ENCODE measurements around the gene EPHA3. TPM values are rescaled to one million over a fixed set of nuclear protein-coding genes. Genes with fewer than 3 reads are reported as not detected.

Gene EPHA3
- total RNA-seq, 4 donors from 2014 or later = 5.6 to 63.0 (median 16.6) TPM

GRCh38 chr3:89405593-89405992 is 298.2 kb downstream of the EPHA3 start:
- H3K4me1 ChIP-seq = no peaks in the 10 kb centered on the region
- no peaks in the 10 kb centered on the region for H3K36me3 ChIP-seq
- TF ChIP-seq, protein P1, sequence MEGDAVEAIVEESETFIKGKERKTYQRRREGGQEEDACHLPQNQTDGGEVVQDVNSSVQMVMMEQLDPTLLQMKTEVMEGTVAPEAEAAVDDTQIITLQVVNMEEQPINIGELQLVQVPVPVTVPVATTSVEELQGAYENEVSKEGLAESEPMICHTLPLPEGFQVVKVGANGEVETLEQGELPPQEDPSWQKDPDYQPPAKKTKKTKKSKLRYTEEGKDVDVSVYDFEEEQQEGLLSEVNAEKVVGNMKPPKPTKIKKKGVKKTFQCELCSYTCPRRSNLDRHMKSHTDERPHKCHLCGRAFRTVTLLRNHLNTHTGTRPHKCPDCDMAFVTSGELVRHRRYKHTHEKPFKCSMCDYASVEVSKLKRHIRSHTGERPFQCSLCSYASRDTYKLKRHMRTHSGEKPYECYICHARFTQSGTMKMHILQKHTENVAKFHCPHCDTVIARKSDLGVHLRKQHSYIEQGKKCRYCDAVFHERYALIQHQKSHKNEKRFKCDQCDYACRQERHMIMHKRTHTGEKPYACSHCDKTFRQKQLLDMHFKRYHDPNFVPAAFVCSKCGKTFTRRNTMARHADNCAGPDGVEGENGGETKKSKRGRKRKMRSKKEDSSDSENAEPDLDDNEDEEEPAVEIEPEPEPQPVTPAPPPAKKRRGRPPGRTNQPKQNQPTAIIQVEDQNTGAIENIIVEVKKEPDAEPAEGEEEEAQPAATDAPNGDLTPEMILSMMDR (IDR thresholded peaks at IDR 0.05) = no peak
- TF ChIP-seq POLR2A (IDR thresholded peaks at IDR 0.05) = no peak
- no peak overlapping the region for H3K27ac ChIP-seq
- intact Hi-C loops (cut with DNase I; ENCODE audit: low total_unique reads) = no loop called here
- no peaks in the 10 kb centered on the region for H3K9me3 ChIP-seq
- no peak overlapping the region for H3K4me3 ChIP-seq
- no peak for DNase-seq
- H3K27me3 ChIP-seq = no peaks in the 10 kb centered on the region

DNA sequence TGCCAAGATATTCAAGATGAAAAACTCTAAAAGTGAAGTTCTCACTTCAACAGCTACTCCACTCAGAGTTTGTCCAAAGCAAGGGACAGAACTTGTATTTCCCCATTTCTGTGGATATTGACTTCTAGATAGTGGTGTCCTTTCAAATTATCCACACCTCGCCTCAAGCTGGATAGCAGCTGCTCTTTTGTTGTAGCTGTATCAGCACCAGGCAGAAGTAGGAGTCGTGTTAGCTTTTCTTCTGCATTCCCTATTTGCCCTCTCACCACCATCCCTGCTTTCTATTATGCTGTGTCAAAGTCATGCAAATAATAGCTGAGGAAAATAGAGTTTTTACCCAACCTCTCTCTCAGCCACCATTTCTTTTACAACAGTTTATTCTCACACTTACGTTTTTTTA is 303.8 kb downstream of the EPHA3 start:
- no peak for DNase-seq
- H3K9me3 ChIP-seq = no peaks in the 10 kb centered on the region
- no peak for TF ChIP-seq POLR2A (IDR thresholded peaks at IDR 0.05)
- TF ChIP-seq, protein P1 (IDR thresholded peaks at IDR 0.05) = no peak
- no peaks in the 10 kb centered on the region for H3K4me1 ChIP-seq
- no peak overlapping the region for H3K4me3 ChIP-seq
- H3K27ac ChIP-seq = no peak overlapping the region
- intact Hi-C loops (cut with DNase I; ENCODE audit: low total_unique reads) = no loop called here
- peaks cover 0 to 3% of the 10 kb centered on the region in 2 donors for H3K36me3 ChIP-seq
- no peaks in the 10 kb centered on the region for H3K27me3 ChIP-seq

DNA sequence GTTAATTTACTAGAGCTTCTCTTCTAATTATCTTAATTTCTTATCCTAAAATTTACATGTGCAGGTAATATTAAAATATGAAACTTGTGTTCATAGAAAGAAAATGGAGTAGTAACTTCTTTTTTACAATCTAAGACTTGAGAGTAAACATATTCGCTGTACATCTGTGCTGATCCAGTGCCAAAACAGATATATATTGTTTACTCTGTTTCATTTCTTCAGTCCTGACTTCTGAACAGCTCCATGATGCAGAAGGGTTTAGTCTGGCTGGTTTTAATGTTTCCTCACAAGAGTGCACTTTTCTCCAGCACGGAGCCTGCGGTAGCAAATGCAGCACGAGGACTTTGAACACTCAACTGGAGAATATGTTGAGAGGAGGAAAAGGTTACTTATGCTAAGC is 306.8 kb downstream of the EPHA3 start:
- TF ChIP-seq POLR2A (IDR thresholded peaks at IDR 0.05) = no peak
- TF ChIP-seq, protein P1 (IDR thresholded peaks at IDR 0.05) = no peak
- H3K36me3 ChIP-seq = peaks cover 0 to 3% of the 10 kb centered on the region in 2 donors
- H3K4me3 ChIP-seq = no peak overlapping the region
- H3K27me3 ChIP-seq = no peaks in the 10 kb centered on the region
- no peak overlapping the region for H3K27ac ChIP-seq
- H3K4me1 ChIP-seq = no peaks in the 10 kb centered on the region
- H3K9me3 ChIP-seq = no peaks in the 10 kb centered on the region
- no peak for DNase-seq
- intact Hi-C loops (cut with DNase I; ENCODE audit: low total_unique reads) = no loop called here

DNA sequence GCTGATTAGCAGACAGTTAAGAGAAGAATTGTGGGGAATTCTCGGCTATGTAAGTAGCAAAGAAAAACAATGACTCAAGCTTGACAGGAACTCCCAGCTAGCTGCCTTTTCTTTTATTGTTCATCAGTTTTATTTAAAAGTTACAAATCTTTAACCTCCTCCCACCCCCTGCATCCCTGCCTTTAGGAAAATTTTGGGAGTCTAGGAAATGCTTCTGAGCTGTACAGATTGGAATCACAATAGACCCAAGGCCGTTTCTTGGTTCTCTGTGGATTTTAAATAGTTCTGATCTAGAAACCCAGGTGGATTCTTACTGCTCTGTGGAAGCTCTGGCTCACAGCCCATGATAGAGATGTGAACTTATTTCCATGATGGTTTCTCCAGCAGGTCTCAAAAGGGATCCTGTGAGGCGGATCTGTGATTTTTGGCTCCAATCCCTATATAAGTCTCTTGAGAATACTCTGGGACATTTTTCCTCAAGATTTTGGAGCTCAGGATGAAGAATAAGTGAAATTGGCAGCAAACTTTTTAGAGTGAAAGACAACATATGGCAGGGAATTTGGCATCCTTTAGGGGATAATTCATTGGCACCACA is 312.3 kb downstream of the EPHA3 start:
- intact Hi-C loops (cut with DNase I; ENCODE audit: low total_unique reads) = no loop called here
- TF ChIP-seq, protein P1 (IDR thresholded peaks at IDR 0.05) = no peak
- no peak for TF ChIP-seq POLR2A (IDR thresholded peaks at IDR 0.05)
- no peak for DNase-seq
- H3K9me3 ChIP-seq = no peaks in the 10 kb centered on the region
- peaks cover 0 to under 1% of the 10 kb centered on the region in 2 donors for H3K36me3 ChIP-seq
- no peak overlapping the region for H3K4me3 ChIP-seq
- no peak overlapping the region for H3K27ac ChIP-seq
- no peaks in the 10 kb centered on the region for H3K4me1 ChIP-seq
- H3K27me3 ChIP-seq = no peaks in the 10 kb centered on the region

GRCh38 chr3:89426060-89426459 is 318.6 kb downstream of the EPHA3 start:
- Histone ChIP-seq H3K9me3 (no peaks in the 10 kb centered on the region), H3K4me1 (no peaks in the 10 kb centered on the region), H3K27me3 (no peaks in the 10 kb centered on the region), H3K4me3 (no peak overlapping the region), H3K27ac (no peak overlapping the region), H3K36me3 (no peaks in the 10 kb centered on the region)
- DNase-seq = no peak
- no peak for TF ChIP-seq POLR2A (IDR thresholded peaks at IDR 0.05)
- TF ChIP-seq, protein P1 (IDR thresholded peaks at IDR 0.05) = no peak
- intact Hi-C loops (cut with DNase I; ENCODE audit: low total_unique reads) = no loop called here
